HG03571 (cell line): ENCODE data around the gene CBFA2T3.
"Not testable (repeated sequence)": the region's sequence is repeated elsewhere in the genome, so short reads cannot be mapped to it uniquely, and the experiment has no call there.

Experiments used
- ATAC-seq: cut with Tn5 transposase; IDR thresholded peaks from one replicate; pipeline ENCODE4 v1.9.1; 2021; ENCODE audit not compliant: unreplicated experiment

CBFA2T3 gene

DNA sequence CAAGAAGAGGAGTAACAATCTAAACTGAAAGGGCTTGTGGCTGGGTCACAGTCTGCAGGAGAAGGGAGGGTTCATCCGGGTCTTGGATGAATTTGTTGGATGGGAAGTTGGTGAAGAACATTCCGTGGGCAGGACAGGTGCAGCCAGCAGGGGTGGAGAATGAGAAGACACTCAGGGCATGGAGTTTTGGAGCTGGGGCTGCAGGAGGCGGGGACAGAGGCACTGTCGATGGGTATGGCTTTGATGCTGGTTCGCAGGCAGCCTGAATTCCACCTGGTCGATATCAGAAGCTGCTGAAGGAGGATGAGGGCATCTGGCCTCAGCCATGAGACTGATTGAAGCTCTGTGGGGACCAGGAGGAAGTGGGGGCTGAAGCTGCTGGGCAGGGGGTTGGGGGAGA lies 36.1 kb upstream of the CBFA2T3 start:
- no peak for ATAC-seq

DNA sequence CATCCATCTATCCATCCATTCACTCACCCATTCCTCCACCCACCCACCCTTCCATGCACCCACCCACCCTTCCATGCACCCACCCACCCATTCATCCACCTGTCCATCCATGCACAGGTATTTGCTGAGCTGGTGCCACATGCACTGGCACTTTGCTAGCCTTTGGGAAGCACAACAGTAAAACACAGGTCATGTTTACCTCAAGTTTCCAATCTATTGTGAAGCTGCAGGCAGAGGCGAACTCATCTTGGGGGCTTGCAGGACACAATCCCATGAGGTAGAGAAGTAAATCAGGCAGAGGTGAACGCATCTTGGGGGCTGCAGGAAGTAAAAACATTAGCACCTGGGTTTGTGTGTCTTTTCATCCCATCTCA lies 35.6 kb upstream of the CBFA2T3 start:
- ATAC-seq = no peak

DNA sequence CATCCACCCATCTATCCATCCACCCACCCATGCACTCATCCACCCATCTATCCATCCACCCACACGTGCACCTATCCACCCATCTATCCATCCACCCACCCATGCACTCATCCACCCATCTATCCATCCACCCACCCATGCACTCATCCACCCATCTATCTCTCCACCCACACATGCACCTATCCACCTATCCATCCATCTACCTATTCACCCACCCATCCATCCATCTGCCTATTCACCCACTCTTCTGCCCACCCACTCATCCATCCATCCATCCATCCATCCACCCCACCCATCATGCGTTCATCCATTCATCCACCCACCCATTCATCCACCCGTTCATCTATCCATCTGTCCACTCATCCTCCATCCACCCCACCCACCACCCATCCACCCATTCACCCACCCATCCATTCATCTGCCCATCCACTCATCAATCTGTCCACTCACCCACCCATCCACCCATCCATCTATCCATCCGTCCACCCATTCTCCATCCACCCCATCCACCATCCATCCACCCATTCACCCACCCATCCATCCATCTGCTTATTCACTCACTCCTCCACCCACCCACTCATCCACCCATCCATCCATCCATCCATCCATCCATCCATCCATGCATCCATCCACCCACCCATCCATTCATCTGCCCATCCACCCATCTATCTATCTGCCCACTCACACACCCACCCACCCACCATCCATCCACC lies 35.1 kb upstream of the CBFA2T3 start:
- ATAC-seq = no peak

- no peak for ATAC-seq
Observed at GRCh38 chr16:89010210-89010925, 33.4 kb upstream of the CBFA2T3 start.

- no peak for ATAC-seq
Observed at GRCh38 chr16:89009343-89010209, 32.6 kb upstream of the CBFA2T3 start.

DNA sequence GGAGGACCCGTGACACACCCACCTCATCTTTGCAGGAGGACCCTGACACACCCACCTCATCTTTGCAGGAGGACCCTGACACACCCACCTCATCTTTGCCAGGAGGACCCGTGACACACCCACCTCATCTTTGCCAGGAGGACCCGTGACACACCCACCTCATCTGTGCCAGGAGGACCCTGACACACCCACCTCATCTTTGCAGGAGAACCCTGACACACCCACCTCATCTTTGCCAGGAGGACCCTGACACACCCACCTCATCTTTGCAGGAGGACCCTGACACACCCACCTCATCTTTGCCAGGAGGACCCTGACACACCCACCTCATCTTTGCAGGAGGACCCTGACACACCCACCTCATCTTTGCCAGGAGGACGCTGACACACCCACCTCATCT lies 31.8 kb upstream of the CBFA2T3 start:
- ATAC-seq = not testable (repeated sequence)

- no peak for ATAC-seq
Observed at GRCh38 chr16:89007371-89008249, 30.6 kb upstream of the CBFA2T3 start.

DNA sequence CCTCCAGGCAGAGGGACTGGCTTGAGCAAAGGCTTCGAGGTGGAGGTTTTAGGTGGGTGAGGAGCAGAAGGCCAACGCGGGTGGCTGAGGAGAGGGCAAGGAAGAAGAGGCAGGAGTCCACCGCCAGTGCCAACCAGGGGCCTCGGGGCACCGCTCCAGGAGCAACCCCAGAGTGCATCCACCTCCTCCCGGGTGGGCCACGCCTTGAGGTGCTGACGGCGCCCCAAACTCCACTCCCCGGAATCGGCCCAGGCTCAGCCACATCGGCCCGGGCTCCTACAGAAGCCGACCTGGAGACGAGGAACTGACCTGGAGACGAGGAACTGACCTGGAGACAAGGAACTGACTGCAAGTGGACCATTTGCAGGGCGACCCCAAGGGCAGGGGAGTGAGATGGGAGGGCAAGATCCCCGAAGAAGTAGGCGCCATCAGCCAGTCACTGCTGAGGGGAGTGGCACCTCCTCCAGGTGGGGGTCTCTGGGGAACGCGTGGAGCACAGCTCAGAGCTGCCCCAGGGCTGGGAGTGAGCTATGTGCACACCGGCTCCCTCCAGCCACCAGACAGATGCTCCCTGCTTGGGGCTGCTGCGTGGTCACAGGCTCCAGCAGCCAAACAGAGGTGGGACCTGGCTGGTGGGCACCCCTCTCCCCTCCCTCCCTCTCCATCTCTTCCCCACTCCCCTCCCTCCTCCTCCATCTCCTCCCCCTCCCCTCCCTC lies 29.2 kb upstream of the CBFA2T3 start:
- no peak for ATAC-seq

GRCh38 chr16:89005201-89006035 lies 28.4 kb upstream of the CBFA2T3 start:
- no peak for ATAC-seq

DNA sequence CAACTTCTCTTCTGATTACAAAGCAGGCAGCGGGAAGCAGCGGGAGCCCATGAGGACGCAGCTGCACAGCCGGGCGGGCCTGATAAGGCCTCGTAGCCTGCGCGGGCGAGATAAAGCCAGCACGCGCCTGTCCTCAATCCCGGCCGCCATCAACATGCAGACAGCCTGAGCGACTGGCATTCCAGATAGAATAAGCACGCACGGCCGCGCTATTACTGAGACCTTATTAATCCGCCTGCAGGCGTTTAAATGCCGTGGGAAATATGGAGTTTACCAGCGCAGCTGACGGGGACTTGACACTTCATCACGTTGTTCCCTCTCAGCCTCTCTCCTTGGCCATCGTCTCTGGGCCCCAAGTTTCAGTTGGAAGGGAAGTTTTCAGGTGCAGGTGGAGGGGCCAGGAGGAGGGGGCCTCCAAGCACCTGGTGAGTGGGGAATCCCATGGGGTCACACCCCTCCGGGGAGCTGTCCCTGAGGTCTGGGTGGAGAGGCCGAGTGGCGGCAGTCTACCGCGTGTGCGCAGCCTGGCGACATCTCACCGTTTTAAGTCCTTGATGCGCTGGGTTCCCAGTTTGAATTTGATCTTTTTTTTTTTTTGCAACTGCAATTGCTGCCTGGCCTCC lies 27.3 kb upstream of the CBFA2T3 start:
- no peak for ATAC-seq

DNA sequence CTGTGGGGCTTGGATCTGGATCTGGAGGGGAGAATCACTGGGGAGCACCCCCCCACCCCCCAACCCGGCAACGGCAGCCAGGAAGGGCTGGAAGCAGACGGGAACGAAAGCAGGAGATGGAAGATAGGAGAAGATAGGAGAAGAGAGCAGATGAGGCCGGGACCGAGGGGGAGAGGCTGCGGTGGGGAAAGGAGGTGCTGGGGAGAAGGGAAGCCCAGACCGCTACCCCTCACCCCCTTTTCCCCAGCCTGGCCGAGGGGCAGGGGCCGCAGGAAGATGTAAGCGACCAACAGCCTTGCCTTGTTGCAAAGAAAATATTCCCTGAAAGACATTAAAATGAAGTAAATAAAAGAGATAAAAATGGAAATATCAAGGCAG lies 26.8 kb upstream of the CBFA2T3 start:
- no peak for ATAC-seq

- no peak for ATAC-seq
Observed at GRCh38 chr16:89002851-89003830, 26.1 kb upstream of the CBFA2T3 start.

GRCh38 chr16:89002081-89002480 lies 25.1 kb upstream of the CBFA2T3 start:
- not testable (repeated sequence) for ATAC-seq

DNA sequence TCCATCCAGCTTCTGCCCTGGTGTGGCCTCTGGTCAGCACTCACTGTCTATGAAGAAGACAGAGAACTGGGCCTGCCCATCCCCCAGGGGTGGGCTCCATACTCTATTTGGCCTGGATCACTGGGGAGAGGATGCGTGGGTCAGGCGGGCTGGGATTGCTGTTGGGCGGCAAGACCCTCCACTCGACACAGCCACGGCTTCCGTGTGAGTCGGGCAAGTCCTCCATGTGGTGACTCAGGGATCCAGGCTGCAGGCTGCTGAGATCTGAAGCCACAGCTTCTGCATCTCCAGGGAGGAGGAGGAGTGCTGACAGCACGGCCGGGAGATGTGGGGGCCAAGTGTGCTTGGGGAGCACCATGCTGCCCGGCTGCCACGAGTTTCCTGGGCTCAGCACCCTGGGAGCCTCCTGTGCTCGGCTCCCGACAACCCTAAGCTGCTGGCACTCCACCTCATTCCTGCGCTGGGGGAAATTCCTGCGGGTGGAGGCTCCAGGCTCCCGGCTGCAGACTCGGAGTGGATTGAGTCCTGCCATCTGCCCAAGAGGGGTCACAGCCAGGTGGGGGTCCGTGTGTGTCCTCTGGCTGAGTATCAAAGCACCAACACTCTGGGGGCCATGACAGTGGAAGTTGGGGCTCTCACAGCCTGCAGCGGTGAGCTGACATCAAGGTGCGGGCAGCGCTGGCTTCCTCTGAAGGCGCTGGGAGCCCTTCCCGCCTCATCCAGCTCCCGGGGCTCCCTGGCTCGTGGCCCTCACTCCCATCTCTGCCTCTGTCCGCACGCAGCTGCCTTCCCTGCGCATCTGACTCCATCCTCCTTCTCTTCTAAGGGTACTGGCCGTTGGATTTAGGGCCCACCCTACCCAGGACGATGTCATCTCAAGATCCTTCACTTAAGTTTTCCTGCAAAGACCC lies 24.4 kb upstream of the CBFA2T3 start:
- no peak for ATAC-seq

DNA sequence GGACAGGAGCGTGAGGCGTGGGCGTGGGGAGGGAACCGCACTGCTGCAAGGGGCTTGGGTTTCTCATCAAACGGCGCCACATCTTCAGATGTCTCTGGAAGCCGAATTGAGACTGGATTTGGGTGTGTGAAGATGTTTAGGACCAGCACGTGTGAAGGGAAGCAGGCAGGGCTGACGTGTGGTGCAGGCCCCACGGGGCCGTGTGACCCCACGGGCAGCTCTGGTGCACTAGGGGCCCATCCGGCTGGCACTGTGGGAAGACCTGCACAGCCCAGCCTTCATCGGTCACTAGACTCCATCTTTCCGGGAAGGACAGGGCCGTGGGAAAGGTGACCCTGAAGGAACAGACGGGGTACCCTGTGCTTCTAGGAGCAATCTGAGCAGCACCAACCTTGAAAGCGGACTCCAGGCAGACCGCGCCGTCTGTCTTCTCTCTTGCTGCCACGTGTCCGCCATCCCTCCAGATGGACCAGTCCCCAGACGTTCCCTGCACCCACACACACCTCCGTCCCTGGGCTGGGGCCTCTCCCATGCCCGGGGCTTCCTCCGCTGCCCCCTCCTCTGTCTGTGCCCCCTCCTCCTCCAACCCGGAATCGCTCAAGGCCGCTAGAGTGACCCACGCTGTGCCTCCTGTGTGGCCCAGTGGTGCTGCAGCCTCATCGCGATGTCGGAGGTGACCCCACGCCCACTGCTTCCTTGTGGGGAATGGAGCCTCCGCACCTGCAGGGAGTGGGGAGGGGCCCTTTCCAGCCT lies 23.4 kb upstream of the CBFA2T3 start:
- no peak for ATAC-seq
